HEK293 (cell line): ENCODE measurements around the gene RPP25L.
A peak's percentile ranks its signal among the peaks of the same experiment; 100 is the strongest.

ENCODE experiments used
- CTCF ChIA-PET: fragments of 350-600 bp; formaldehyde crosslinking; extraction: SDS; loops from one replicate; lab custom pipeline; 2021; ENCODE audit warnings: antibody characterized with exemption; lab: Yijun Ruan, JAX
- POLR2A ChIA-PET: fragments of 300-600 bp; formaldehyde crosslinking; extraction: SDS; loops from one replicate; lab custom pipeline; 2020; ENCODE audit warnings: antibody characterized with exemption, inconsistent platforms; lab: Yijun Ruan, JAX
- H3K27ac ChIP-seq: fragments of 200-500 bp; sonication (Bioruptor generic); 2 replicates; pipeline ENCODE4 v1.5.1; 2014; ENCODE audit warnings: low read depth, low read length, control low read depth, inconsistent platforms; ENCODE audit errors: extremely low read depth
- H3K36me3 ChIP-seq, 2 experiments: fragments of 200-500 bp in 1 of 2; sonication (Bioruptor generic) in 1 of 2; 1 replicate in 1 of 2; 2 replicates in 1 of 2; pipeline ENCODE4 v1.5.1; 2014 to 2017; ENCODE audit warnings: inconsistent platforms in 2 of 2, low read length in 2 of 2; ENCODE audit not compliant: control insufficient read depth in 2 of 2, insufficient read depth in 1 of 2
- H3K4me1 ChIP-seq: fragments of 200-500 bp; sonication (Bioruptor generic); 2 replicates; pipeline ENCODE4 v1.5.1; 2014; ENCODE audit warnings: mild to moderate bottlenecking, low read length, inconsistent platforms; ENCODE audit not compliant: control insufficient read depth, insufficient read depth
- H3K4me3 ChIP-seq: 2 replicates; pipeline ENCODE4 v1.5.1; 2011; ENCODE audit warnings: low read depth, mild to moderate bottlenecking, control low read depth, low read length, moderate library complexity
- H3K9me3 ChIP-seq: fragments of 200-500 bp; sonication (Bioruptor generic); 2 replicates; pipeline ENCODE4 v1.5.1; 2014; ENCODE audit warnings: low read depth, low read length, inconsistent platforms; ENCODE audit not compliant: control insufficient read depth, insufficient read depth
- BCL11A ChIP-seq: fragments of 450-650 bp; formaldehyde crosslinking; IDR thresholded peaks from 2 replicates; pipeline ENCODE4 v1.5.1; 2016; ENCODE audit warnings: low read depth, missing biosample characterization, missing genetic modification characterization
- EGR2 ChIP-seq: fragments of 450-650 bp; formaldehyde crosslinking; IDR thresholded peaks from 2 replicates; pipeline ENCODE4 v1.5.1; 2016; ENCODE audit warnings: low read depth, missing biosample characterization, missing genetic modification characterization
- KLF1 ChIP-seq: fragments of 450-650 bp; formaldehyde crosslinking; IDR thresholded peaks from 2 replicates; pipeline ENCODE4 v1.5.1; 2016; ENCODE audit warnings: missing biosample characterization, missing genetic modification characterization
- KLF8 ChIP-seq: fragments of 450-650 bp; formaldehyde crosslinking; IDR thresholded peaks from 2 replicates; pipeline ENCODE4 v1.5.1; 2016; ENCODE audit warnings: missing biosample characterization, missing genetic modification characterization
- KLF9 ChIP-seq: fragments of 450-650 bp; formaldehyde crosslinking; IDR thresholded peaks from 2 replicates; pipeline ENCODE4 v1.5.1; 2016; ENCODE audit warnings: missing biosample characterization, missing genetic modification characterization, low read depth
- REPIN1 ChIP-seq: fragments of 450-650 bp; formaldehyde crosslinking; IDR thresholded peaks from 2 replicates; pipeline ENCODE4 v1.5.1; 2017; ENCODE audit warnings: missing biosample characterization, missing genetic modification characterization, low read depth
- SETDB1 ChIP-seq: IDR thresholded peaks from one replicate; pipeline ENCODE4 v1.6.1; 2017; ENCODE audit warnings: mild to moderate bottlenecking, low read length, moderate library complexity, mixed read lengths; ENCODE audit not compliant: insufficient read length
- SP7 ChIP-seq: fragments of 450-650 bp; formaldehyde crosslinking; IDR thresholded peaks from 2 replicates; pipeline ENCODE4 v1.5.1; 2016; ENCODE audit warnings: missing biosample characterization, missing genetic modification characterization
- WT1 ChIP-seq: fragments of 450-650 bp; formaldehyde crosslinking; IDR thresholded peaks from 2 replicates; pipeline ENCODE4 v1.5.1; 2016; ENCODE audit warnings: missing biosample characterization, missing genetic modification characterization
- ZBTB17 ChIP-seq: fragments of 450-650 bp; formaldehyde crosslinking; IDR thresholded peaks from 2 replicates; pipeline ENCODE4 v1.5.1; 2016; ENCODE audit warnings: missing biosample characterization, missing genetic modification characterization
- ZBTB20 ChIP-seq: fragments of 450-650 bp; formaldehyde crosslinking; IDR thresholded peaks from 2 replicates; pipeline ENCODE4 v1.5.1; 2016; ENCODE audit warnings: missing biosample characterization, missing genetic modification characterization
- ZBTB7A ChIP-seq: fragments of 450-650 bp; formaldehyde crosslinking; IDR thresholded peaks from 2 replicates; pipeline ENCODE4 v1.5.1; 2016; ENCODE audit warnings: low read depth, missing biosample characterization, missing genetic modification characterization
- ZBTB8A ChIP-seq: fragments of 450-650 bp; formaldehyde crosslinking; IDR thresholded peaks from 2 replicates; pipeline ENCODE4 v1.5.1; 2016; ENCODE audit warnings: missing biosample characterization, missing genetic modification characterization
- ZFHX2 ChIP-seq: fragments of 450-650 bp; formaldehyde crosslinking; conservative IDR thresholded peaks from 2 replicates; pipeline ENCODE4 v1.5.1; 2016; ENCODE audit warnings: missing biosample characterization, missing genetic modification characterization
- ZNF140 ChIP-seq: fragments of 450-650 bp; formaldehyde crosslinking; IDR thresholded peaks from 2 replicates; pipeline ENCODE4 v1.5.1; 2016; ENCODE audit warnings: missing biosample characterization, missing genetic modification characterization
- ZNF184 ChIP-seq: fragments of 450-650 bp; IDR thresholded peaks from 2 replicates; pipeline ENCODE4 v1.5.1; 2018; ENCODE audit warnings: missing biosample characterization, mild to moderate bottlenecking, missing genetic modification characterization
- ZNF19 ChIP-seq: fragments of 450-650 bp; formaldehyde crosslinking; IDR thresholded peaks from 2 replicates; pipeline ENCODE4; 2016; ENCODE audit warnings: missing biosample characterization, missing genetic modification characterization, low read depth
- ZNF274 ChIP-seq, 2 experiments: fragments of 200-500 bp in 1 of 2; fragments of 450-650 bp in 1 of 2; sonication (Bioruptor generic) in 1 of 2; formaldehyde crosslinking in 1 of 2; IDR thresholded peaks; 2 replicates each; pipeline versions ENCODE4 v1.5.1 to v1.6.1; 2014 to 2016; ENCODE audit warnings: borderline replicate concordance in 1 of 2, inconsistent platforms in 1 of 2, low read length in 1 of 2, missing biosample characterization in 1 of 2, missing genetic modification characterization in 1 of 2
- ZNF423 ChIP-seq: fragments of 450-650 bp; formaldehyde crosslinking; IDR thresholded peaks from 2 replicates; pipeline ENCODE4 v1.5.1; 2016; ENCODE audit warnings: missing biosample characterization, missing genetic modification characterization
- ZNF596 ChIP-seq: fragments of 450-650 bp; IDR thresholded peaks from 2 replicates; pipeline ENCODE4 v1.5.0; 2018; ENCODE audit warnings: missing biosample characterization, mild to moderate bottlenecking, missing genetic modification characterization, moderate library complexity
- ZNF660 ChIP-seq: fragments of 450-650 bp; IDR thresholded peaks from 2 replicates; pipeline ENCODE4 v1.5.1; 2018; ENCODE audit warnings: missing biosample characterization, mild to moderate bottlenecking, missing genetic modification characterization
- ZXDB ChIP-seq: fragments of 450-650 bp; formaldehyde crosslinking; IDR thresholded peaks from 2 replicates; pipeline ENCODE4 v1.5.1; 2016; ENCODE audit warnings: missing biosample characterization, missing genetic modification characterization
- TF ChIP-seq, protein P1 (sequence below): fragments of 450-650 bp; formaldehyde crosslinking; IDR thresholded peaks from 2 replicates; pipeline ENCODE4 v1.5.0; 2017; ENCODE audit warnings: missing biosample characterization, missing genetic modification characterization, borderline replicate concordance
- TF ChIP-seq, protein P2 (sequence below): fragments of 450-650 bp; formaldehyde crosslinking; IDR thresholded peaks from 2 replicates; pipeline ENCODE4 v1.5.1; 2016; ENCODE audit warnings: missing biosample characterization, missing genetic modification characterization
- TF ChIP-seq, protein P3 (sequence below): fragments of 450-650 bp; formaldehyde crosslinking; IDR thresholded peaks from 2 replicates; pipeline ENCODE4 v1.5.1; 2016; ENCODE audit warnings: missing biosample characterization, missing genetic modification characterization
- TF ChIP-seq, protein P4 (sequence below): fragments of 450-650 bp; formaldehyde crosslinking; IDR thresholded peaks from 2 replicates; pipeline ENCODE4 v1.5.1; 2017; ENCODE audit warnings: missing biosample characterization, missing genetic modification characterization

RPP25L gene, protein sequence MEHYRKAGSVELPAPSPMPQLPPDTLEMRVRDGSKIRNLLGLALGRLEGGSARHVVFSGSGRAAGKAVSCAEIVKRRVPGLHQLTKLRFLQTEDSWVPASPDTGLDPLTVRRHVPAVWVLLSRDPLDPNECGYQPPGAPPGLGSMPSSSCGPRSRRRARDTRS

GRCh38 chr9:34611811-34612787 lies at the start of gene RPP25L:
TSS of gene RPP25L (minus strand) at chr9:34612097. CDS start at chr9:34611296, 801 bp downstream.
- Histone ChIP-seq H3K4me3 (peak within 1 kb of the TSS; percentile 76), H3K4me1 (no peaks in the 10 kb centered on the region), H3K27ac (peak within 1 kb of the TSS; percentile 87), H3K9me3 (no peaks in the 10 kb centered on the region), H3K36me3 (peaks cover 5 to 53% of the 10 kb centered on the region in 2 experiments; a peak in 2 of 3 replicates)
- ChIA-PET CTCF (interaction anchor here (0.6 to 10.3 kb wide), 9 partner anchors 8 to 534 kb away, joined by 3 to 164 read pairs (median 5); partner anchors contain the start of genes ARID3C, DCTN3 and SIGMAR1), POLR2A (interaction anchor here (0.6 to 2.4 kb wide), 4 partner anchors 21 to 512 kb away, joined by 3 to 11 read pairs (median 5); partner anchors contain the start of gene SIGMAR1)
- TF ChIP-seq, protein P1, sequence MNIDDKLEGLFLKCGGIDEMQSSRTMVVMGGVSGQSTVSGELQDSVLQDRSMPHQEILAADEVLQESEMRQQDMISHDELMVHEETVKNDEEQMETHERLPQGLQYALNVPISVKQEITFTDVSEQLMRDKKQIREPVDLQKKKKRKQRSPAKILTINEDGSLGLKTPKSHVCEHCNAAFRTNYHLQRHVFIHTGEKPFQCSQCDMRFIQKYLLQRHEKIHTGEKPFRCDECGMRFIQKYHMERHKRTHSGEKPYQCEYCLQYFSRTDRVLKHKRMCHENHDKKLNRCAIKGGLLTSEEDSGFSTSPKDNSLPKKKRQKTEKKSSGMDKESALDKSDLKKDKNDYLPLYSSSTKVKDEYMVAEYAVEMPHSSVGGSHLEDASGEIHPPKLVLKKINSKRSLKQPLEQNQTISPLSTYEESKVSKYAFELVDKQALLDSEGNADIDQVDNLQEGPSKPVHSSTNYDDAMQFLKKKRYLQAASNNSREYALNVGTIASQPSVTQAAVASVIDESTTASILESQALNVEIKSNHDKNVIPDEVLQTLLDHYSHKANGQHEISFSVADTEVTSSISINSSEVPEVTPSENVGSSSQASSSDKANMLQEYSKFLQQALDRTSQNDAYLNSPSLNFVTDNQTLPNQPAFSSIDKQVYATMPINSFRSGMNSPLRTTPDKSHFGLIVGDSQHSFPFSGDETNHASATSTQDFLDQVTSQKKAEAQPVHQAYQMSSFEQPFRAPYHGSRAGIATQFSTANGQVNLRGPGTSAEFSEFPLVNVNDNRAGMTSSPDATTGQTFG: no peak
- TF ChIP-seq ZNF596 (tag by site-specific recombination) (no peak), SP7 (tag by site-specific recombination) (peak; percentile 36; the same call in 1 of the 2 replicates), ZBTB8A (tag by site-specific recombination) (0 out of 2 replicates have a peak, but pooled peaks have one; percentile 37), BCL11A (tag by site-specific recombination) (0 out of 2 replicates have a peak, but pooled peaks have one; percentile 21), ZNF274 (IDR thresholded peaks at IDR 0.05; ENCODE audit: low read length) (no peak), ZNF274 (tag by site-specific recombination; IDR thresholded peaks at IDR 0.05; ENCODE audit: borderline replicate concordance) (no peak), KLF9 (peak; percentile 79; the same call in 1 of the 2 replicates), KLF1 (tag by site-specific recombination) (0 out of 2 replicates have a peak, but pooled peaks have one; percentile 28), ZBTB7A (tag by site-specific recombination) (no peak), KLF8 (tag by site-specific recombination) (peak; percentile 48), ZBTB20 (tag by site-specific recombination) (peak; percentile 27; the same call in 1 of the 2 replicates), ZBTB17 (tag by site-specific recombination) (0 out of 2 replicates have a peak, but pooled peaks have one; percentile 14), ZNF184 (no peak), ZNF140 (tag by site-specific recombination) (no peak), EGR2 (tag by site-specific recombination) (peak; percentile 58; the same call in 1 of the 2 replicates), ZFHX2 (peak; percentile 63), SETDB1 (no peak), REPIN1 (tag by site-specific recombination) (no peak), ZNF660 (tag by site-specific recombination) (peak; percentile 52), ZNF19 (tag by site-specific recombination) (no peak), ZNF423 (tag by site-specific recombination) (peak; percentile 34; the same call in 1 of the 2 replicates), ZXDB (tag by site-specific recombination) (peak; percentile 50), WT1 (tag by site-specific recombination) (no peak)
- TF ChIP-seq, protein P2, sequence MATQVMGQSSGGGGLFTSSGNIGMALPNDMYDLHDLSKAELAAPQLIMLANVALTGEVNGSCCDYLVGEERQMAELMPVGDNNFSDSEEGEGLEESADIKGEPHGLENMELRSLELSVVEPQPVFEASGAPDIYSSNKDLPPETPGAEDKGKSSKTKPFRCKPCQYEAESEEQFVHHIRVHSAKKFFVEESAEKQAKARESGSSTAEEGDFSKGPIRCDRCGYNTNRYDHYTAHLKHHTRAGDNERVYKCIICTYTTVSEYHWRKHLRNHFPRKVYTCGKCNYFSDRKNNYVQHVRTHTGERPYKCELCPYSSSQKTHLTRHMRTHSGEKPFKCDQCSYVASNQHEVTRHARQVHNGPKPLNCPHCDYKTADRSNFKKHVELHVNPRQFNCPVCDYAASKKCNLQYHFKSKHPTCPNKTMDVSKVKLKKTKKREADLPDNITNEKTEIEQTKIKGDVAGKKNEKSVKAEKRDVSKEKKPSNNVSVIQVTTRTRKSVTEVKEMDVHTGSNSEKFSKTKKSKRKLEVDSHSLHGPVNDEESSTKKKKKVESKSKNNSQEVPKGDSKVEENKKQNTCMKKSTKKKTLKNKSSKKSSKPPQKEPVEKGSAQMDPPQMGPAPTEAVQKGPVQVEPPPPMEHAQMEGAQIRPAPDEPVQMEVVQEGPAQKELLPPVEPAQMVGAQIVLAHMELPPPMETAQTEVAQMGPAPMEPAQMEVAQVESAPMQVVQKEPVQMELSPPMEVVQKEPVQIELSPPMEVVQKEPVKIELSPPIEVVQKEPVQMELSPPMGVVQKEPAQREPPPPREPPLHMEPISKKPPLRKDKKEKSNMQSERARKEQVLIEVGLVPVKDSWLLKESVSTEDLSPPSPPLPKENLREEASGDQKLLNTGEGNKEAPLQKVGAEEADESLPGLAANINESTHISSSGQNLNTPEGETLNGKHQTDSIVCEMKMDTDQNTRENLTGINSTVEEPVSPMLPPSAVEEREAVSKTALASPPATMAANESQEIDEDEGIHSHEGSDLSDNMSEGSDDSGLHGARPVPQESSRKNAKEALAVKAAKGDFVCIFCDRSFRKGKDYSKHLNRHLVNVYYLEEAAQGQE (tag by site-specific recombination): 0 out of 2 replicates have a peak, but pooled peaks have one; percentile 26
- TF ChIP-seq, protein P3, sequence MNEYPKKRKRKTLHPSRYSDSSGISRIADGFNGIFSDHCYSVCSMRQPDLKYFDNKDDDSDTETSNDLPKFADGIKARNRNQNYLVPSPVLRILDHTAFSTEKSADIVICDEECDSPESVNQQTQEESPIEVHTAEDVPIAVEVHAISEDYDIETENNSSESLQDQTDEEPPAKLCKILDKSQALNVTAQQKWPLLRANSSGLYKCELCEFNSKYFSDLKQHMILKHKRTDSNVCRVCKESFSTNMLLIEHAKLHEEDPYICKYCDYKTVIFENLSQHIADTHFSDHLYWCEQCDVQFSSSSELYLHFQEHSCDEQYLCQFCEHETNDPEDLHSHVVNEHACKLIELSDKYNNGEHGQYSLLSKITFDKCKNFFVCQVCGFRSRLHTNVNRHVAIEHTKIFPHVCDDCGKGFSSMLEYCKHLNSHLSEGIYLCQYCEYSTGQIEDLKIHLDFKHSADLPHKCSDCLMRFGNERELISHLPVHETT: no peak
- TF ChIP-seq, protein P4, sequence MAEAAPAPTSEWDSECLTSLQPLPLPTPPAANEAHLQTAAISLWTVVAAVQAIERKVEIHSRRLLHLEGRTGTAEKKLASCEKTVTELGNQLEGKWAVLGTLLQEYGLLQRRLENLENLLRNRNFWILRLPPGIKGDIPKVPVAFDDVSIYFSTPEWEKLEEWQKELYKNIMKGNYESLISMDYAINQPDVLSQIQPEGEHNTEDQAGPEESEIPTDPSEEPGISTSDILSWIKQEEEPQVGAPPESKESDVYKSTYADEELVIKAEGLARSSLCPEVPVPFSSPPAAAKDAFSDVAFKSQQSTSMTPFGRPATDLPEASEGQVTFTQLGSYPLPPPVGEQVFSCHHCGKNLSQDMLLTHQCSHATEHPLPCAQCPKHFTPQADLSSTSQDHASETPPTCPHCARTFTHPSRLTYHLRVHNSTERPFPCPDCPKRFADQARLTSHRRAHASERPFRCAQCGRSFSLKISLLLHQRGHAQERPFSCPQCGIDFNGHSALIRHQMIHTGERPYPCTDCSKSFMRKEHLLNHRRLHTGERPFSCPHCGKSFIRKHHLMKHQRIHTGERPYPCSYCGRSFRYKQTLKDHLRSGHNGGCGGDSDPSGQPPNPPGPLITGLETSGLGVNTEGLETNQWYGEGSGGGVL: peak; percentile 56
